HEK293T (cell line): ENCODE results near the gene SLC22A5.
A peak's percentile ranks its signal among the peaks of the same experiment; 100 is the strongest.

ENCODE experiments used
- BHLHE40 ChIP-seq: fragments of 450-650 bp; IDR thresholded peaks from 2 replicates; pipeline ENCODE4 v1.6.1; 2016; ENCODE audit warnings: mild to moderate bottlenecking, moderate library complexity, borderline replicate concordance
- FOXK2 ChIP-seq: fragments of 450-650 bp; IDR thresholded peaks from 2 replicates; pipeline ENCODE4 v1.6.1; 2016; ENCODE audit warnings: mild to moderate bottlenecking
- FOXM1 ChIP-seq: fragments of 450-650 bp; IDR thresholded peaks from 2 replicates; pipeline ENCODE4 v1.6.1; 2017; ENCODE audit warnings: mild to moderate bottlenecking, borderline replicate concordance
- L3MBTL2 ChIP-seq: fragments of 450-650 bp; conservative IDR thresholded peaks from 2 replicates; pipeline ENCODE4 v1.6.1; 2016; ENCODE audit warnings: mild to moderate bottlenecking
- NFRKB ChIP-seq: fragments of 450-650 bp; IDR thresholded peaks from 2 replicates; pipeline ENCODE4 v1.6.1; 2016; ENCODE audit warnings: mild to moderate bottlenecking, moderate library complexity
- SP1 ChIP-seq: fragments of 450-650 bp; IDR thresholded peaks from 2 replicates; pipeline ENCODE4 v1.6.1; 2017
- SUZ12 ChIP-seq: fragments of 450-650 bp; IDR thresholded peaks from 2 replicates; pipeline ENCODE4 v1.6.1; 2016; ENCODE audit warnings: mild to moderate bottlenecking
- TARDBP ChIP-seq: fragments of 450-650 bp; IDR thresholded peaks from 2 replicates; pipeline ENCODE4 v1.6.1; 2016
- ZNF384 ChIP-seq: fragments of 450-650 bp; IDR thresholded peaks from 2 replicates; pipeline ENCODE4 v1.6.1; 2016

DNA sequence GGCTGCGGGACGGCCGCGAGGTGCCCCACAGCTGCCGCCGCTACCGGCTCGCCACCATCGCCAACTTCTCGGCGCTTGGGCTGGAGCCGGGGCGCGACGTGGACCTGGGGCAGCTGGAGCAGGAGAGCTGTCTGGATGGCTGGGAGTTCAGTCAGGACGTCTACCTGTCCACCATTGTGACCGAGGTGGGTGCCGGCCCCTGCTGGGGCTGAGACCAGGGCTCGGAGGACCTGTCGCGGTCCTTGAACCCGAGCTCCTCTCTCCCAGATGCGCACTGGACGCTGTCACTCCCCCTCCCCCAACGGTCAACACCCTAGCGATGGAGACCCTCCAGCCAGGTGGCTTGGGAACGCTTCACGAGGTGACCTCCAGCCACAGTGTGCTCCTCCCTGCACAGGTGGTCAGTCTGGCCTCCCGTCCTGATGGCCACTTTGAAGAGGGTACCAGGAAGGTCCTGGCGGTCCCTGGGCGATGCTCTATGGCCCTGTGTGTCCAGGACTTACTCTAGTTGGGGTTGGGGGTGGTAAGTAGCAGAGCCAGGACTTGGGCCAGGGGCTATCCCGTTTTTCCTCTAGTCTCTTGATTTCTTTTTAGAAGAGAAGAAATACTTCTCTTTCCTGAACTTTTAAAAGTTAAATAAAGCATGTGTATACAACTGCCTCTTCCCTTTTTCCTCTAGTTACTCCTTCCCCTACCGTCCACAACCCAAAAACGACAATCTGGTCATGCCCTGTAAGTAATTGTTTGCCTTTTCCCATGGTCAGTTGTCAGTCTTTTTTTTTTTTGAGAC lies 866 bp downstream of the SLC22A5 start:
- TF ChIP-seq SUZ12 (no peak), L3MBTL2 (0 out of 2 replicates have a peak, but pooled peaks have one; percentile 5), BHLHE40 (no peak), ZNF384 (0 out of 2 replicates have a peak, but pooled peaks have one; percentile 14), NFRKB (no peak), TARDBP (no peak), SP1 (no peak), FOXM1 (no peak), FOXK2 (no peak)
